HG03064 (cell line): ENCODE results near the gene CD2BP2.
A peak's percentile ranks its signal among the peaks of the same experiment; 100 is the strongest.
"Not testable (repeated sequence)": the region's sequence is repeated elsewhere in the genome, so short reads cannot be mapped to it uniquely, and the experiment has no call there.

Experiments
- ATAC-seq: cut with Tn5 transposase; IDR thresholded peaks from one replicate; pipeline ENCODE4 v1.9.1; 2021; ENCODE audit warnings: low read depth; ENCODE audit not compliant: unreplicated experiment

CD2BP2 gene

GRCh38 chr16:30348113-30348512 lies 7.0 kb downstream of the CD2BP2 start:
- ATAC-seq: no peak

- ATAC-seq: no peak
Measured at GRCh38 chr16:30346286-30346685, 8.8 kb downstream of the CD2BP2 start.

DNA sequence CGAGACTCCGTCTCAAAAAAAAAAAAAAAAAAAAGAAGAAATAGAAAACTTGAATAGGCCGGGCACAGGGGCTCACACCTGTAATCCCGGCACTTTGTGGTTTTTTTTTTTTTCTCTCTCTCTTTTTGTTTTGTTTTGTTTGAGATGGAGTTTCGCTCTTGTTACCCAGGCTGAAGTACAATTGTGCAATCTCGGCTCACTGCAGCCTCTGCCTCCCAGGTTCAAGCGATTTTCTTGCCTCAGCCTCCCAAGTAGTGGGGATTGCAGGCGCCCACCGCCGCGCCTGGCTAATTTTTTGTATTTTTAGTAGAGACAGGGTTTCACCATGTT lies 11.7 kb downstream of the CD2BP2 start:
- not testable (repeated sequence) for ATAC-seq

- ATAC-seq: no peak
Measured at GRCh38 chr16:30342751-30343490, 12.2 kb downstream of the CD2BP2 start.

DNA sequence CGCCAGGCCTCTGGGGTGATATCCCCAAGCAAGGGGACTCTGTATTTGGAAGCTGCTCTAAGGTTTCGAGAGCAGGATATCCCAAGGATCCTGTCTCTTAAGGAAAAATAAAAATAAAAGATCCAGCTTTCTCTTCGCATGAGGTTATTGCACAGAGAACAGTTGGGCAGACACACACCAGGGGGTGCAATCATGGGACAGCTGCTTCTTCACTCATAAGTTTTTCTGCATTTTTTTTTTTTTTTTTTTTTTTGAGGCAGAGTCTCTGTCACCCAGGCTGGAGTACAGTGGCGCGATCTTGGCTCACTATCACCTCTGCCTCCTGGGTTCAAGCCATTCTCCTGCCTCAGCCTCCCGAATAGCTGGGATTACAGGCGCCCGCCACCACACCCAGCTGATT lies 13.1 kb downstream of the CD2BP2 start:
- ATAC-seq: not testable (repeated sequence)

DNA sequence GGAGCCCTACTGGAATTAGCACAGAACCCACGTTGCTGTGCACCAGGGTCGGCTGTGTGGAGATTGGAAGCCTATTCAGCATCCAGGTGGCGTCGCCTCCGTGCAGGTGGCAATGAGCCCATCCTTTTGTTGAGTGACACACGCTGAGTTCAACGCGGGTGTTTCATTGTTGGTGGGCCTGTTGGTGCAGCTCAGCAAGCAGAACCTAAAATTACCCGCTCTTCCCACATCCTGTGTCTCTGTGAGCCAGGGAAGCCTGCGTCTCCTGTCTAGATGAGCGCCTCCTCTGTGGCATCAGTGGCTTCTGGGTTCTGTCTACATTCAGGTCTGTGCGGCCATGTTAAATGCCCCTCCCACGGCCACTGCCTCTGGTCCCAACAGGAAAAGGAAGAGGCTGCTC lies 14.5 kb downstream of the CD2BP2 start:
- ATAC-seq: no peak

GRCh38 chr16:30338715-30339114 lies 16.4 kb downstream of the CD2BP2 start:
- not testable (repeated sequence) for ATAC-seq

DNA sequence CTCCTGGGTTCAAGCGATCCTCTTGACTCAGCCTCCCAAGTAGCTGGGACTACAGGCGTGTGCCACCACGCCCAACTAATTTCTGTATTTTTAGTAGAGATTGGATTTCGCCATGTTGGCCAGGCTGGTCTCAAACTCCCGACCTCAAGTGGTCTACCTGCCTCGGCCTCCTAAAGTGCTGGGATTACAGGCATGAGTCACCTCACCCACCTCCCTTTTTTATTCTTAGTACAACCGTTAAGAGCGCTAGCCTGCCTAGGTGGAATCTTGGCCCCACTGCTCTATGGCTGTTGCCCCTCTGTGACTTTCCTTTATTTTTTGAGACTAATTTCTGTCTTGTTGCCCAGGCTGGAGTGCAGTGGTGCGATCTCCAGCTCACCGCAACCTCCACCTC lies 17.1 kb downstream of the CD2BP2 start:
- not testable (repeated sequence) for ATAC-seq

DNA sequence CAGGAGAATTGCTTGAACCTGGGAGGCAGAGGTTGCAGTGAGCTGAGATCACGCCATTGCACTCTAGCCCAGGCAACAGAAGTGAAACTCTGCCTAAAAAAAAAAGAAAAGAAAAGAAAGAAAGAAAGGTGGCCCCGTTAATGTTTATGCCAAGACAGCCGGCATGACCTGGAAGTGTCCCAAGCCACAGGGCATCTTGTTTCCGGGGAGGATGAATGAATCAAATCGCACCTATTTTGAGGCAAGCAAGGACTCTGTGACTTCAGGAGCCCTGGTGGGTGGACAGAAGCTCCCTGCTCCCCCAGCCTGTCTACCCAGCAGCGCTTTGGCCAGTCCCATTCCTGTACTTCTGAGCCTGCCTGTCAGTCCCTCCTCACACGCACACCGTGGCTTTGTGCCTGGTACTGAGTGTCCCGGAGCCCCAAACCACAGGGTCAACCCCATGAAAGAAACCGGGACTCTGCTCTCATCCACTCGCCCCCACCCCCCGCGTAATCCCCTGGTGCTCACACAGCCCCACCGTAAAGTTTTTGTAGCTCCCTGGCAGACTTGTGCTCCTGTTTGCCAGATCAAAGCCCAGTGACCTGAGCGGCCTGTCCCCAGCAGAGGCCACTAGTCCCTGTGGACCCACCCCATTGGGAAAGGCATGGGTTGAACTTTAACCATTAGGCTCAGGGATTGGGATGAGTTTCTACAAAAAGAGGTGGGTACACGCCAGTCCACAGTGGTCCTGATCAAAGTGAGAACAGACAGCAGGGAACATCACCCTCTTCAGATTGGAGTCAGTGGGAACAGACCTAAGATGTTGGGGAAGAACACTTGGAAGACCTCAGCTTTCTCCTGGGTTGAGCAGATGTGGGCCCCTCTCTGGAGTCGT lies 19.3 kb downstream of the CD2BP2 start:
- peak; percentile 15 for ATAC-seq

GRCh38 chr16:30335028-30335597 lies 20.0 kb downstream of the CD2BP2 start:
- ATAC-seq: peak; percentile 57

- peak; percentile 88 for ATAC-seq
Measured at GRCh38 chr16:30334473-30334989, 20.6 kb downstream of the CD2BP2 start.

DNA sequence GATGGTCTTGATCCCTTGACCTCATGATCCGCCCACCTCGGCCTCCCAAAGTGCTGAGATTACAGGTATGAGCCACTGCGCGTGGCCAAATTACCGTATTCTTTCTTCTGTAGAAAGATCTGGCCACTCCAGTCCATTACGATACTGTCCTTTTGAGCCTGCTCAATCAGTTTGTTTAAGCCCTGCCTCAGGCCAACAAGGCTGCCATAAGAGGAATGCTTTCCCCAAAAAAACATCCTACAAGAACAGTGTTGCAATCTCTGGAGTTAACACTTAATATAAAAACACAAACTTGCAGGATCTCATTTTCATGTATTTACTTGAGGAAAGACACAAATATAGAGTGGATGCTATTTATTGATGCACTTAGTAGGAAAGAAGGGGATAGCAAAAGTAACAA lies 30.9 kb downstream of the CD2BP2 start:
- ATAC-seq: not testable (repeated sequence)

DNA sequence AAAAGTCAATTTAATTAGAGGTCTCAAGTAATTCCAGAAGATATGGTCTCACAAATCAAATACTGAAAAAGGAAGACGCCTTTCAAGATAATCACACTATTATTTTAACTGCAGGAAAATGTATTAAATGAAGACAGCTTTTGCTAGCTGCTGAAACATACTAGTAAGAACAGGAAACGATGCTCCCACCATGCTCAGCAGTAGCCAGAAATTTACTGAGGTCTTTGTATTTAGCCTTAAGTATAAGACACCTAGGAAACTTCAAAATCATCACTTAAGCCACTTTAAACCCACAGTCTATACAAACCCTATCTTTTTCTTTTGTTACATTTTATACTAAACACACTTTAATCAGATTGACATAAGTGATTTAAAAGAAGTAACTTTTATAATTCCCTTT lies 36.5 kb downstream of the CD2BP2 start:
- ATAC-seq: not testable (repeated sequence)

- ATAC-seq: not testable (repeated sequence)
Measured at GRCh38 chr16:30310937-30311336, 44.2 kb downstream of the CD2BP2 start.

GRCh38 chr16:30309255-30309654 lies 45.9 kb downstream of the CD2BP2 start:
- not testable (repeated sequence) for ATAC-seq
